B cell (primary cell): Measurements from ENCODE around the gene IGFL4.

Experiments used
- EZH2 ChIP-seq: IDR thresholded peaks from 2 replicates; pipeline ENCODE4 v1.6.1; 2012; ENCODE audit warnings: borderline replicate concordance, low read depth, mild to moderate bottlenecking, moderate library complexity, low read length; ENCODE audit not compliant: insufficient read depth, poor library complexity, severe bottlenecking
- TF ChIP-seq, protein P1 (sequence below): fragments of 200-600 bp; IDR thresholded peaks from one replicate; pipeline ENCODE4 v1.8.0; 2022; ENCODE audit warnings: antibody characterized with exemption, mild to moderate bottlenecking

DNA sequence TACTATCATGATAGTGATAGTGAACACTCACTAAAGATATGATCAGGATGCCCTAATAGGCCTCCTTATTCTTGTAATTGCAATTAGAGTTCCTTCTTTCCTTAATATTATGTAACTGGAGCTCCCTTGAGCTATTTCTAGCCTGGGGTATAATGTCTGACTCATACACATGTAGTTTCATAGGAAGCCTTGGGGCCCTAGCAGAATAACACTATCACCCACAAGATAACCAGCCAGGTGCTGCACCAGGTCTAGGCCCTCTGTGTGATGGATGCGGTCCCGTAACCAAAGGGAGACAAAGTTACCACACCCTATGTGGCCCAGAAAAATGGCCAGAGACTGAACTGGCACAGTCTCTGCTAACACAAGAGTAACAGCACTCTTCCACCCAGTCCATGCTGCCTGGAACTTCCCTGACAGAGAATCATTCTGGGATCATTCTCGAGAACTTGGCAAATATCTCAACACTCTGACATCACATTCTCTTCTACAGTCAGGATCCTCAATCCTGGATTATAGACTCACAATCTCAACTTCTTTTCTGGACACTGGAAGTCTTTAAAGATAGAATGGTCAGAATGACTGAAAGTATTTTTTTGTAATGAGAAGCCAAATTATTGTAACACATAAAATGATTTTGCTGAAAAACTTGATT lies 32.6 kb upstream of the IGFL4 start:
- TF ChIP-seq, protein P1, sequence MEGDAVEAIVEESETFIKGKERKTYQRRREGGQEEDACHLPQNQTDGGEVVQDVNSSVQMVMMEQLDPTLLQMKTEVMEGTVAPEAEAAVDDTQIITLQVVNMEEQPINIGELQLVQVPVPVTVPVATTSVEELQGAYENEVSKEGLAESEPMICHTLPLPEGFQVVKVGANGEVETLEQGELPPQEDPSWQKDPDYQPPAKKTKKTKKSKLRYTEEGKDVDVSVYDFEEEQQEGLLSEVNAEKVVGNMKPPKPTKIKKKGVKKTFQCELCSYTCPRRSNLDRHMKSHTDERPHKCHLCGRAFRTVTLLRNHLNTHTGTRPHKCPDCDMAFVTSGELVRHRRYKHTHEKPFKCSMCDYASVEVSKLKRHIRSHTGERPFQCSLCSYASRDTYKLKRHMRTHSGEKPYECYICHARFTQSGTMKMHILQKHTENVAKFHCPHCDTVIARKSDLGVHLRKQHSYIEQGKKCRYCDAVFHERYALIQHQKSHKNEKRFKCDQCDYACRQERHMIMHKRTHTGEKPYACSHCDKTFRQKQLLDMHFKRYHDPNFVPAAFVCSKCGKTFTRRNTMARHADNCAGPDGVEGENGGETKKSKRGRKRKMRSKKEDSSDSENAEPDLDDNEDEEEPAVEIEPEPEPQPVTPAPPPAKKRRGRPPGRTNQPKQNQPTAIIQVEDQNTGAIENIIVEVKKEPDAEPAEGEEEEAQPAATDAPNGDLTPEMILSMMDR = no peak
- TF ChIP-seq EZH2 = no peak
